ENCODE data around the gene DTNA.

DNA sequence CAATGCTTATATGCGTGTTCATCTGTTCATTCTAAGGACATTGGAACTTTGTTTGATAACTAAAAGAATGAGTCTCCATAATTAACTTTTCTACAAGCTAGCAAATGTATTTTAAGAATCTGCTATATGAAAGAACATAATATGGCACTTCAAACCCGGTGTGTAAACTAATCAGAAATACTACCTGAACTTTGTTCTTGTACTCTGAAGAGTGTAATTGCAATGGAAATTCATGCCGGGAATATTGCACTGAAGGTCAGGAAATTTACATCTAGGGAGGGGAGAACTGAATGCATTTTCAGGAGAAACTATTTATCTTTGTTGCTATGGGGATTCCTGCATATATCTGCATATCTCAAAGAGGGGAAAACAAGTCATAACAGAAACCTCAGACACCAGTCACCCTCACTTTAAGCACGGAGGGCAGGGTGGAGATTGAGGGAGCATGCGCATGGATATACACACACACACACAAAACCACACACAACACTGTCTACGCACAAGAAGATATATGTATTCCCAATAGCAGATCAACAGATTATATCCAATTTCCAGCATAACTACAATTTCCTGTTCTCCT lies 76.2 kb downstream of the DTNA start:
- TF ChIP-seq, protein P1, sequence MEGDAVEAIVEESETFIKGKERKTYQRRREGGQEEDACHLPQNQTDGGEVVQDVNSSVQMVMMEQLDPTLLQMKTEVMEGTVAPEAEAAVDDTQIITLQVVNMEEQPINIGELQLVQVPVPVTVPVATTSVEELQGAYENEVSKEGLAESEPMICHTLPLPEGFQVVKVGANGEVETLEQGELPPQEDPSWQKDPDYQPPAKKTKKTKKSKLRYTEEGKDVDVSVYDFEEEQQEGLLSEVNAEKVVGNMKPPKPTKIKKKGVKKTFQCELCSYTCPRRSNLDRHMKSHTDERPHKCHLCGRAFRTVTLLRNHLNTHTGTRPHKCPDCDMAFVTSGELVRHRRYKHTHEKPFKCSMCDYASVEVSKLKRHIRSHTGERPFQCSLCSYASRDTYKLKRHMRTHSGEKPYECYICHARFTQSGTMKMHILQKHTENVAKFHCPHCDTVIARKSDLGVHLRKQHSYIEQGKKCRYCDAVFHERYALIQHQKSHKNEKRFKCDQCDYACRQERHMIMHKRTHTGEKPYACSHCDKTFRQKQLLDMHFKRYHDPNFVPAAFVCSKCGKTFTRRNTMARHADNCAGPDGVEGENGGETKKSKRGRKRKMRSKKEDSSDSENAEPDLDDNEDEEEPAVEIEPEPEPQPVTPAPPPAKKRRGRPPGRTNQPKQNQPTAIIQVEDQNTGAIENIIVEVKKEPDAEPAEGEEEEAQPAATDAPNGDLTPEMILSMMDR (IDR thresholded peaks at IDR 0.05), result no peak
- TF ChIP-seq POLR2AphosphoS5 (IDR thresholded peaks at IDR 0.05) (no peak), POLR2A (IDR thresholded peaks at IDR 0.05) (no peak)

Measured in prostate gland (tissue), 2 donors.